HEK293T (cell line): ENCODE results near the gene LRP1B.

Experiments
- FOXA1 ChIP-seq: fragments of 450-650 bp; IDR thresholded peaks from 2 replicates; pipeline ENCODE4 v1.6.1; 2016; ENCODE audit warnings: mild to moderate bottlenecking
- SUZ12 ChIP-seq: fragments of 450-650 bp; IDR thresholded peaks from 2 replicates; pipeline ENCODE4 v1.6.1; 2016; ENCODE audit warnings: mild to moderate bottlenecking

DNA sequence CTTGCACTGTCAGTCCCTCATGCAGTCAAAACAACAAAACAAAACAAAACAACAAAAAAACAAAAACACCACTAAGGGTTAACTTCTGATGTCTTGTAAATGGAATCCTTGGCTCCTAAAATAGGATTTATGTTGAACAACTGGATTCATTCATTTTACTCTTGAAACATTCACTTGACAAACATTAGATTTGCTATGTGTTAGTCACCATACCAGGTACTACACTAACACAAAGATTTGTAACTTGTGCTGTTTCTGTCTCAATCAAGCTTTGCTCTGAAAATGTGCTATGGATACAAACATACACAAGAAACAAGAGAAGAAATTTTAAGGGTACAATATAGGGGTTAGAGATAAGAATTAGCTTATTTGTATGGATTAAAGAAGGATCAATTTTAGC, 812.8 kb downstream of the LRP1B start:
- TF ChIP-seq SUZ12 (no peak), FOXA1 (no peak)
